Stimulated activated naive CD8-positive, alpha-beta T cell treated with anti-CD3 and anti-CD28 coated beads, Interleukin-15, amount 100 ng/mL, for 72 hours (primary cell): Measurements from ENCODE around the gene FGF6.

Experiments used
- ATAC-seq: fragments of 150-1000 bp; cut with Tn5 transposase; 2 replicates; pipeline ENCODE4 v1.10.0; 2021; ENCODE audit warnings: mild to moderate bottlenecking, moderate library complexity
- DNase-seq, 2 donors: peaks; one replicate each; pipeline ENCODE4 v3.0.0; 2021 to 2022
- H3K27ac Mint-ChIP-seq, 2 donors: one replicate each; pipeline ENCODE4 v1.8.0; 2022; ENCODE audit warnings: mild to moderate bottlenecking in 2 of 2, mixed read lengths in 2 of 2, moderate library complexity in 2 of 2
- H3K27me3 Mint-ChIP-seq: one replicate; pipeline ENCODE4 v1.8.0; 2022; ENCODE audit warnings: mixed read lengths
- H3K4me1 Mint-ChIP-seq: one replicate; pipeline ENCODE4 v1.8.0; 2022; ENCODE audit warnings: mild to moderate bottlenecking, mixed read lengths
- H3K4me3 Mint-ChIP-seq, 2 donors: one replicate each; pipeline ENCODE4 v1.8.0; 2022; ENCODE audit warnings: mild to moderate bottlenecking in 2 of 2, mixed read lengths in 2 of 2, moderate library complexity in 1 of 2
- H3K9me3 Mint-ChIP-seq, 2 donors: one replicate each; pipeline ENCODE4 v1.8.0; 2022; ENCODE audit warnings: mixed read lengths in 2 of 2

The FGF6 gene

GRCh38 chr12:4434706-4435425 lies 10.7 kb downstream of the FGF6 start:
- peaks cover 18% of the 10 kb centered on the region for H3K4me1 Mint-ChIP-seq
- DNase-seq (no peak), ATAC-seq (no peak)
- no peaks in the 10 kb centered on the region for H3K9me3 Mint-ChIP-seq
- H3K4me3 Mint-ChIP-seq, result no peak overlapping the region
- H3K27me3 Mint-ChIP-seq, result no peaks in the 10 kb centered on the region
- H3K27ac Mint-ChIP-seq, result peak overlapping the region in 1 of 2 donors; percentile 39

- Mint-ChIP-seq H3K4me1 (peaks cover 13% of the 10 kb centered on the region), H3K4me3 (no peak overlapping the region), H3K27ac (no peak overlapping the region), H3K9me3 (no peaks in the 10 kb centered on the region), H3K27me3 (no peaks in the 10 kb centered on the region)
- DNase-seq (no peak), ATAC-seq (no peak)
These were observed 11.3 kb downstream of the FGF6 start for GRCh38 chr12:4434301-4434700.

- Mint-ChIP-seq H3K27me3 (no peaks in the 10 kb centered on the region), H3K27ac (no peak overlapping the region), H3K4me1 (peaks cover 7% of the 10 kb centered on the region), H3K4me3 (no peak overlapping the region), H3K9me3 (no peaks in the 10 kb centered on the region)
- ATAC-seq (no peak), DNase-seq (no peak)
These were observed 11.9 kb downstream of the FGF6 start for GRCh38 chr12:4433745-4434058.

- Mint-ChIP-seq H3K4me1 (peaks cover 6% of the 10 kb centered on the region), H3K9me3 (no peaks in the 10 kb centered on the region), H3K27ac (no peak overlapping the region), H3K27me3 (no peaks in the 10 kb centered on the region), H3K4me3 (no peak overlapping the region)
- ATAC-seq (no peak), DNase-seq (no peak)
These were observed 12.5 kb downstream of the FGF6 start for GRCh38 chr12:4432878-4433744.

GRCh38 chr12:4431866-4432265 lies 13.7 kb downstream of the FGF6 start:
- no peak overlapping the region for H3K4me3 Mint-ChIP-seq
- peaks cover 6% of the 10 kb centered on the region for H3K4me1 Mint-ChIP-seq
- DNase-seq (no peak), ATAC-seq (no peak)
- H3K27me3 Mint-ChIP-seq, result no peaks in the 10 kb centered on the region
- no peaks in the 10 kb centered on the region for H3K9me3 Mint-ChIP-seq
- H3K27ac Mint-ChIP-seq, result no peak overlapping the region

GRCh38 chr12:4431436-4431835 lies 14.2 kb downstream of the FGF6 start:
- H3K27ac Mint-ChIP-seq, result no peak overlapping the region
- H3K4me1 Mint-ChIP-seq, result peaks cover 6% of the 10 kb centered on the region
- no peak overlapping the region for H3K4me3 Mint-ChIP-seq
- H3K27me3 Mint-ChIP-seq, result no peaks in the 10 kb centered on the region
- ATAC-seq (no peak), DNase-seq (no peak)
- H3K9me3 Mint-ChIP-seq, result no peaks in the 10 kb centered on the region

GRCh38 chr12:4424422-4424821 lies 21.2 kb downstream of the FGF6 start:
- Mint-ChIP-seq H3K4me3 (no peak overlapping the region), H3K27me3 (no peaks in the 10 kb centered on the region), H3K4me1 (no peaks in the 10 kb centered on the region), H3K9me3 (no peaks in the 10 kb centered on the region), H3K27ac (no peak overlapping the region)
- no peak for DNase-seq
- no peak for ATAC-seq

GRCh38 chr12:4423528-4424195 lies 22.0 kb downstream of the FGF6 start:
- no peaks in the 10 kb centered on the region for H3K27me3 Mint-ChIP-seq
- ATAC-seq (no peak), DNase-seq (no peak)
- no peaks in the 10 kb centered on the region for H3K4me1 Mint-ChIP-seq
- H3K27ac Mint-ChIP-seq, result peak overlapping the region in 1 of 2 donors; percentile 13
- H3K9me3 Mint-ChIP-seq, result no peaks in the 10 kb centered on the region
- H3K4me3 Mint-ChIP-seq, result no peak overlapping the region

- DNase-seq (no peak), ATAC-seq (peak; percentile 42)
- Mint-ChIP-seq H3K4me3 (no peak overlapping the region), H3K27ac (no peak overlapping the region), H3K9me3 (no peaks in the 10 kb centered on the region), H3K27me3 (no peaks in the 10 kb centered on the region), H3K4me1 (no peaks in the 10 kb centered on the region)
These were observed 22.6 kb downstream of the FGF6 start for GRCh38 chr12:4422985-4423384.

GRCh38 chr12:4421590-4422031 lies 24.0 kb downstream of the FGF6 start:
- ATAC-seq (peak; percentile 63), DNase-seq (peak; percentile 16 to 23)
- H3K27me3 Mint-ChIP-seq, result peaks cover 8% of the 10 kb centered on the region
- H3K27ac Mint-ChIP-seq, result peak overlapping the region in 1 of 2 donors; percentile 56
- H3K4me1 Mint-ChIP-seq, result no peaks in the 10 kb centered on the region
- H3K4me3 Mint-ChIP-seq, result no peak overlapping the region
- no peaks in the 10 kb centered on the region for H3K9me3 Mint-ChIP-seq

GRCh38 chr12:4420138-4420670 lies 25.4 kb downstream of the FGF6 start:
- DNase-seq (no peak), ATAC-seq (no peak)
- H3K27me3 Mint-ChIP-seq, result peaks cover 22% of the 10 kb centered on the region
- no peak overlapping the region for H3K4me3 Mint-ChIP-seq
- H3K9me3 Mint-ChIP-seq, result no peaks in the 10 kb centered on the region
- H3K4me1 Mint-ChIP-seq, result peaks cover 8% of the 10 kb centered on the region
- H3K27ac Mint-ChIP-seq, result no peak overlapping the region

- Mint-ChIP-seq H3K27me3 (peaks cover 35% of the 10 kb centered on the region), H3K27ac (no peak overlapping the region), H3K9me3 (no peaks in the 10 kb centered on the region), H3K4me3 (no peak overlapping the region), H3K4me1 (peaks cover 15% of the 10 kb centered on the region)
- ATAC-seq (no peak), DNase-seq (no peak)
These were observed 26.7 kb downstream of the FGF6 start for GRCh38 chr12:4418913-4419312.

- Mint-ChIP-seq H3K9me3 (no peaks in the 10 kb centered on the region), H3K27me3 (peaks cover 35% of the 10 kb centered on the region), H3K27ac (peak overlapping the region in 1 of 2 donors; percentile 43), H3K4me1 (peaks cover 15% of the 10 kb centered on the region), H3K4me3 (no peak overlapping the region)
- ATAC-seq, result no peak
- no peak for DNase-seq
These were observed 27.7 kb downstream of the FGF6 start for GRCh38 chr12:4417936-4418335.

- no peaks in the 10 kb centered on the region for H3K9me3 Mint-ChIP-seq
- no peak overlapping the region for H3K4me3 Mint-ChIP-seq
- ATAC-seq (no peak), DNase-seq (no peak)
- peaks cover 35% of the 10 kb centered on the region for H3K27me3 Mint-ChIP-seq
- H3K27ac Mint-ChIP-seq, result no peak overlapping the region
- peaks cover 15% of the 10 kb centered on the region for H3K4me1 Mint-ChIP-seq
These were observed 28.2 kb downstream of the FGF6 start for GRCh38 chr12:4417455-4417854.

- Mint-ChIP-seq H3K4me1 (peaks cover 15% of the 10 kb centered on the region), H3K9me3 (no peaks in the 10 kb centered on the region), H3K27me3 (peaks cover 45% of the 10 kb centered on the region), H3K4me3 (no peak overlapping the region), H3K27ac (peak overlapping the region in 1 of 2 donors; percentile 24)
- no peak for DNase-seq
- ATAC-seq, result no peak
These were observed 29.3 kb downstream of the FGF6 start for GRCh38 chr12:4416276-4416675.

GRCh38 chr12:4412465-4412864 lies 33.1 kb downstream of the FGF6 start:
- H3K4me3 Mint-ChIP-seq, result no peak overlapping the region
- no peaks in the 10 kb centered on the region for H3K9me3 Mint-ChIP-seq
- H3K27ac Mint-ChIP-seq, result peak overlapping the region in 1 of 2 donors; percentile 33
- ATAC-seq (no peak), DNase-seq (no peak)
- peaks cover 15% of the 10 kb centered on the region for H3K4me1 Mint-ChIP-seq
- peaks cover 49% of the 10 kb centered on the region for H3K27me3 Mint-ChIP-seq
